ENCODE results near the gene PCNX1.

GRCh38 chr14:70987041-70987440 is 79.8 kb downstream of the PCNX1 start:
- TF ChIP-seq EZH2 (IDR thresholded peaks at IDR 0.05; ENCODE audit: low read length, unreplicated experiment) = no peak
- TF ChIP-seq, protein P1, sequence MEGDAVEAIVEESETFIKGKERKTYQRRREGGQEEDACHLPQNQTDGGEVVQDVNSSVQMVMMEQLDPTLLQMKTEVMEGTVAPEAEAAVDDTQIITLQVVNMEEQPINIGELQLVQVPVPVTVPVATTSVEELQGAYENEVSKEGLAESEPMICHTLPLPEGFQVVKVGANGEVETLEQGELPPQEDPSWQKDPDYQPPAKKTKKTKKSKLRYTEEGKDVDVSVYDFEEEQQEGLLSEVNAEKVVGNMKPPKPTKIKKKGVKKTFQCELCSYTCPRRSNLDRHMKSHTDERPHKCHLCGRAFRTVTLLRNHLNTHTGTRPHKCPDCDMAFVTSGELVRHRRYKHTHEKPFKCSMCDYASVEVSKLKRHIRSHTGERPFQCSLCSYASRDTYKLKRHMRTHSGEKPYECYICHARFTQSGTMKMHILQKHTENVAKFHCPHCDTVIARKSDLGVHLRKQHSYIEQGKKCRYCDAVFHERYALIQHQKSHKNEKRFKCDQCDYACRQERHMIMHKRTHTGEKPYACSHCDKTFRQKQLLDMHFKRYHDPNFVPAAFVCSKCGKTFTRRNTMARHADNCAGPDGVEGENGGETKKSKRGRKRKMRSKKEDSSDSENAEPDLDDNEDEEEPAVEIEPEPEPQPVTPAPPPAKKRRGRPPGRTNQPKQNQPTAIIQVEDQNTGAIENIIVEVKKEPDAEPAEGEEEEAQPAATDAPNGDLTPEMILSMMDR (conservative IDR thresholded peaks at IDR 0.05; ENCODE audit: low read depth, low read length) = no peak
